Measurements from ENCODE around the gene TOMM22. TPM values are rescaled to one million over a fixed set of nuclear protein-coding genes. Genes with fewer than 3 reads are reported as not detected.
A peak's percentile ranks its signal among the peaks of the same experiment; 100 is the strongest.

TOMM22 gene
- total RNA-seq, 1 experiment from 2014 or later, result 113 TPM

- H3K27me3 ChIP-seq (replicated peaks; ENCODE audit: control insufficient read depth, insufficient read depth, low read length), result no peaks in the 10 kb centered on the region
- Mint-ChIP-seq H3K4me1 (ENCODE audit: low read depth, unreplicated experiment) (no peaks in the 10 kb centered on the region), H3K27me3 (ENCODE audit: insufficient read depth, unreplicated experiment) (no peaks in the 10 kb centered on the region), H3K4me3 (ENCODE audit: unreplicated experiment) (no peak overlapping the region), H3K9me3 (ENCODE audit: unreplicated experiment) (no peaks in the 10 kb centered on the region), H3K36me3 (ENCODE audit: insufficient read depth, unreplicated experiment) (peaks cover 33% of the 10 kb centered on the region), H3K27ac (ENCODE audit: unreplicated experiment) (no peak overlapping the region)
- TF ChIP-seq CTCF (IDR thresholded peaks at IDR 0.05; ENCODE audit: insufficient read depth in 1 of 2, low read depth in 1 of 2, low read length in 1 of 2, severe bottlenecking in 1 of 2, unreplicated experiment in 1 of 2), result no peak
- DNase-seq, result no peak
- H3K4me1 ChIP-seq, result no peaks in the 10 kb centered on the region
- H3K4me3 ChIP-seq (ENCODE audit: low read depth, low read length), result no peak overlapping the region
- ChIA-PET POLR2A (interaction anchor here (1.4 kb wide), 1 partner anchor 43 kb away, joined by 4 read pairs; the partner anchor contains the start of gene TOMM22), CTCF (interaction anchor here (1.1 to 2.0 kb wide), 3 partner anchors 9 to 43 kb away, joined by 5 to 10 read pairs (median 7); no protein-coding TSS in a partner anchor)
- intact Hi-C loops (cut with micrococcal nuclease; ENCODE audit: unreplicated experiment), result no loop called here
- no peaks in the 10 kb centered on the region for H3K9me3 ChIP-seq
- no TSS peak for BruUV-seq (replicated peaks)
- H3K36me3 ChIP-seq (ENCODE audit: control insufficient read depth, insufficient read depth, low read length), result peaks cover 11% of the 10 kb centered on the region
These were observed 42.4 kb downstream of the TOMM22 start for GRCh38 chr22:38724176-38724575.

GRCh38 chr22:38724926-38725571, 43.3 kb downstream of the TOMM22 start:
- Histone ChIP-seq H3K36me3 (ENCODE audit: control insufficient read depth, insufficient read depth, low read length) (peaks cover 11% of the 10 kb centered on the region), H3K27me3 (replicated peaks; ENCODE audit: control insufficient read depth, insufficient read depth, low read length) (no peaks in the 10 kb centered on the region), H3K4me3 (ENCODE audit: low read depth, low read length) (no peak overlapping the region), H3K4me1 (no peaks in the 10 kb centered on the region), H3K9me3 (no peaks in the 10 kb centered on the region)
- Mint-ChIP-seq H3K4me1 (ENCODE audit: low read depth, unreplicated experiment) (no peaks in the 10 kb centered on the region), H3K27ac (ENCODE audit: unreplicated experiment) (no peak overlapping the region), H3K4me3 (ENCODE audit: unreplicated experiment) (no peak overlapping the region), H3K36me3 (ENCODE audit: insufficient read depth, unreplicated experiment) (peaks cover 38% of the 10 kb centered on the region), H3K27me3 (ENCODE audit: insufficient read depth, unreplicated experiment) (no peaks in the 10 kb centered on the region), H3K9me3 (ENCODE audit: unreplicated experiment) (no peaks in the 10 kb centered on the region)
- peak; percentile 44 to 49 for TF ChIP-seq CTCF (IDR thresholded peaks at IDR 0.05; ENCODE audit: insufficient read depth in 1 of 2, low read depth in 1 of 2, low read length in 1 of 2, severe bottlenecking in 1 of 2, unreplicated experiment in 1 of 2)
- POLR2A ChIA-PET, result interaction anchor here (1.4 kb wide), 1 partner anchor 44 kb away, joined by 4 read pairs; the partner anchor contains the start of gene TOMM22
- CTCF ChIA-PET, result interaction anchor here (1.0 to 2.0 kb wide), 6 partner anchors 9 to 43 kb away, joined by 4 to 10 read pairs (median 7); partner anchors contain the start of genes GTPBP1 and TOMM22
- DNase-seq, result peak in 1 of 2 experiments; percentile 36
- no TSS peak for BruUV-seq (replicated peaks)
- intact Hi-C loops (cut with micrococcal nuclease; ENCODE audit: unreplicated experiment), result no loop called here

GRCh38 chr22:38725900-38726655, 44.3 kb downstream of the TOMM22 start:
- Mint-ChIP-seq H3K4me3 (ENCODE audit: unreplicated experiment) (no peak overlapping the region), H3K27ac (ENCODE audit: unreplicated experiment) (no peak overlapping the region), H3K36me3 (ENCODE audit: insufficient read depth, unreplicated experiment) (peaks cover 45% of the 10 kb centered on the region), H3K9me3 (ENCODE audit: unreplicated experiment) (no peaks in the 10 kb centered on the region), H3K4me1 (ENCODE audit: low read depth, unreplicated experiment) (no peaks in the 10 kb centered on the region), H3K27me3 (ENCODE audit: insufficient read depth, unreplicated experiment) (no peaks in the 10 kb centered on the region)
- DNase-seq, result no peak
- Histone ChIP-seq H3K4me3 (ENCODE audit: low read depth, low read length) (no peak overlapping the region), H3K36me3 (ENCODE audit: control insufficient read depth, insufficient read depth, low read length) (peaks cover 11% of the 10 kb centered on the region), H3K27me3 (replicated peaks; ENCODE audit: control insufficient read depth, insufficient read depth, low read length) (no peaks in the 10 kb centered on the region), H3K9me3 (no peaks in the 10 kb centered on the region), H3K4me1 (no peaks in the 10 kb centered on the region)
- no TSS peak for BruUV-seq (replicated peaks)
- CTCF ChIA-PET, result interaction anchor here (0.6 to 1.6 kb wide), 2 partner anchors 20 to 277 kb away, joined by 3 to 7 read pairs; partner anchors contain the start of gene GTPBP1
- POLR2A ChIA-PET, result interaction anchor here (1.4 kb wide), 1 partner anchor 45 kb away, joined by 4 read pairs; the partner anchor contains the start of gene TOMM22
- no peak for TF ChIP-seq CTCF (IDR thresholded peaks at IDR 0.05; ENCODE audit: insufficient read depth in 1 of 2, low read depth in 1 of 2, low read length in 1 of 2, severe bottlenecking in 1 of 2, unreplicated experiment in 1 of 2)
- intact Hi-C loops (cut with micrococcal nuclease; ENCODE audit: unreplicated experiment), result no loop called here

Measured in Caco-2 (cell line).